ENCODE measurements around the gene MBD3.
"Not testable (repeated sequence)": the region's sequence is repeated elsewhere in the genome, so short reads cannot be mapped to it uniquely, and the experiment has no call there.

The MBD3 gene, protein sequence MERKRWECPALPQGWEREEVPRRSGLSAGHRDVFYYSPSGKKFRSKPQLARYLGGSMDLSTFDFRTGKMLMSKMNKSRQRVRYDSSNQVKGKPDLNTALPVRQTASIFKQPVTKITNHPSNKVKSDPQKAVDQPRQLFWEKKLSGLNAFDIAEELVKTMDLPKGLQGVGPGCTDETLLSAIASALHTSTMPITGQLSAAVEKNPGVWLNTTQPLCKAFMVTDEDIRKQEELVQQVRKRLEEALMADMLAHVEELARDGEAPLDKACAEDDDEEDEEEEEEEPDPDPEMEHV

DNA sequence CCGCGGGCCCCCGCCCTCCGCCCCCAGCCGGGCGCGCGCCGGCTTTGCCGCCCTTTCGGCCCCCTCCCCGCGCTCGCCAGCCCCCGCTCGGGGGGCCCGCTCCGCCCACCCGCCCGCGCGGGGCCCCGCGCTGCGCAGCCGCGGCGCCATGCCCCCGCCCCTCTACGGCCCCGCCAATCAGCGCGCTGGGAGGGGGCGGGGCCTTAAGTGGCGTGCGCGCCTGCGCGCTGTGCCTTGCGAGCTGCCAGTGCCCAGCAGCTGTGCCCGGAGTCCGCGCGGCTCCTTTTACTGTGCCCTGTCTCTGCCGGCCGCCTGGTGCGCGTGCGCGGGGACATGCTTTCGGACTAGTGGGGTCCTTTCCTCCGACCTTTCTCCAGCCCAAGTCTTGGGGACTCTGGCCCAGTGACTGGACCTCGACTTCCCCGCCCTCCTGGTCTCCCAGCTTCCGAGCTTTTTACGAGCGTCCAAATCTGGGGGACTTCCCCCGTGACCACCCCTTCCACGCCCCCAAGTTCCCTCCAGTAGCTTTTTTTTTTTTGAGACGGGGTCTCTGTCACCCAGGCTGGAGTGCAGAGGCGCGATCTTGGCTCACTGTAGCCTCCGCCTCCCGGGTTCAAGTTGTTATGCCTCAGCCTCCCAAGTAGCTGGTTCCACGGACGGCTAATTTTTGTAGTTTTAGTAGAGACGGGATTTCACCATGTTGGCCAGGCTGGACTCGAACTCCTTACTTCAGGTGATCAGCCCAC, at the start of gene MBD3:
Gene MBD3, minus strand, starts transcription at position 111 of the 746 bp plus-strand sequence. CDS start 234 bp downstream, outside the sequence.
- DNase-seq (ENCODE audit: extremely low read depth in 1 of 2, low read depth in 1 of 2), result peak; percentile 53 to 84

DNA sequence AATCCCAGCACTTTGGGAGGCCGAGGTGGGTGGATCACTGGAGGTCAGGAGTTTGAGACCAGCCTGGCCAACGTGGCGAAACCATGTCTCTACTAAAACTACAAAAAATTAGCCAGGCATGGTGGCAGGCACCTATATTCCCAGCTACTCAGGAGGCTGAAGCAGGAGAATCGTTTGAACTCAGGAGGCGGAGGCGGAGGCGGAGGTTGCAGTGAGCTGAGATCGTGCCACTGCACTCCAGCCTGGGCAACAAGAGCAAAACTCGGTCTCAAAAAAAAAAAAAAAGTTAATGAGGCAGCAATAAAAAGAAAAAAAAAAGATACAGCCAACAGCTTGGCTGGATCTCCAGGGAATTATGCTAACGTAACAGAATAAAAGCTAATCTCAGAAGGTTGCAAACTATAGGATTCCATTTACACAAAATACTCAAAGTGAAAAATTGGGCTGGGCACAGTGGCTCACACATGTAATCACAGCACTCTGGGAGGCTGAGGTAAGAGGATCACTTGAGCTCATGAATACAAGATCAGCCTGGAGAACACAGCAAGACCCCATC, 48.3 kb upstream of the MBD3 start:
- not testable (repeated sequence) for DNase-seq (ENCODE audit: extremely low read depth in 1 of 2, low read depth in 1 of 2)

GRCh38 chr19:1636325-1637236, 43.9 kb upstream of the MBD3 start:
- DNase-seq (ENCODE audit: extremely low read depth in 1 of 2, low read depth in 1 of 2), result no peak

GRCh38 chr19:1634938-1635243, 42.2 kb upstream of the MBD3 start:
- no peak for DNase-seq (ENCODE audit: extremely low read depth in 1 of 2, low read depth in 1 of 2)

DNA sequence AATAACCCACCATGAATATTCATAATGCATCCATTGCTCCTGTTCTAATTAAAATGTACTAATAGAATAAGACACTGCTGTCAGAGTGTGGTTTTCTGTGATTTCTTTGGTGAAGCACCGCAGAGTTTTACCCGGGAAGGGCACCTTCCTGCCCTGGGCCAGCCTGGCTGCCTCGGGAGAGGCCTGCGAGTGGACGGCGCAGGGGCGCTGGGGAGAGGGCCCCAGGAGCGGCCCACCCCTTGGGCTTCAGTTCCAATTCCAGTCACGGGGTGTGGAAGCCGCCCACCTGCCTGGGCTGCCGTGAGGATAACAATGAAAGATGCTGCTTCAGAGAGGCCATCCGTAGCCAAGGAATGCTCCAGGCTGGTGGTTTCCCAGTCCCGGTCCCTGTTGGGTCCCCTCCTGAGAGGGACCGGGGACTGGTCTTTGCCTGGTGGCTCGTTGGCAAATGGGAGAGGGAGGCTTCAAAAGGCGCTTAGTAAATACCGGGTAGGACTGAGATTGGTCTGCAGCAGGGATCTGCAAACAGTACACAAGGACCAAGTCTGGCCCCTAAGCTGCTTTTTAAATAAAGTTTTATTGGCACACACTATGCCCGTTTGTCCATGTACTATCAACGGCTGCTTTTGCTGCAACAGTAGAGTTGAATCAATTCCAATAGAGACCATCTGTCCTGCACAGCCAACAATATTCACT, 41.7 kb upstream of the MBD3 start:
- DNase-seq (ENCODE audit: extremely low read depth in 1 of 2, low read depth in 1 of 2), result no peak

DNA sequence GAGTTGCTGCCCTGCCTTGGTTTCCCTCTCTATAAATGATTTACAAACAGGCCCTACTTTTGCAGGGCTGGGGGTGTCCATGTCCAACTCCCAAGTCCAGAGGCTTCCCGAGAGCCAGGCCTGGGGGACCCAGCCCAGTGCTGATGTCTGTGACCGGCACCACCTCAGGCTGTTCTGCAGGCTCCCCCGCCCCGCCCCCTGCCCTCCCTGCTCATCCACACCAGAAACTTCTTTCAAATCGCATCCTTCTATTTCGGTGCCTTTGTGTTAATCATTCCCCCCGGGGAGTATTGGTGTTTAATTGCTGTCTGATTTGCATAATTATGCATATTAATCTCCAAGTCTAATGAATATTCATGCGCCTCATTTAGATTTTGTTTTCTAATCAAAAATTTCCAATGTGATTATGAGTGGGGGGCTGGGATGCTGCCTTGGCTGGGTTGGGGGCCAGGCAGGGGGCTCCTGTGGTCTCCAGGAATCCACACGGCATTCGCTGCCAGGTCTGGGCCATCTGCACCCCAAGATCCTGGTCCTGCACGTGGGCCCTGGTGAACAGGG, 40.7 kb upstream of the MBD3 start:
- no peak for DNase-seq (ENCODE audit: extremely low read depth in 1 of 2, low read depth in 1 of 2)

DNA sequence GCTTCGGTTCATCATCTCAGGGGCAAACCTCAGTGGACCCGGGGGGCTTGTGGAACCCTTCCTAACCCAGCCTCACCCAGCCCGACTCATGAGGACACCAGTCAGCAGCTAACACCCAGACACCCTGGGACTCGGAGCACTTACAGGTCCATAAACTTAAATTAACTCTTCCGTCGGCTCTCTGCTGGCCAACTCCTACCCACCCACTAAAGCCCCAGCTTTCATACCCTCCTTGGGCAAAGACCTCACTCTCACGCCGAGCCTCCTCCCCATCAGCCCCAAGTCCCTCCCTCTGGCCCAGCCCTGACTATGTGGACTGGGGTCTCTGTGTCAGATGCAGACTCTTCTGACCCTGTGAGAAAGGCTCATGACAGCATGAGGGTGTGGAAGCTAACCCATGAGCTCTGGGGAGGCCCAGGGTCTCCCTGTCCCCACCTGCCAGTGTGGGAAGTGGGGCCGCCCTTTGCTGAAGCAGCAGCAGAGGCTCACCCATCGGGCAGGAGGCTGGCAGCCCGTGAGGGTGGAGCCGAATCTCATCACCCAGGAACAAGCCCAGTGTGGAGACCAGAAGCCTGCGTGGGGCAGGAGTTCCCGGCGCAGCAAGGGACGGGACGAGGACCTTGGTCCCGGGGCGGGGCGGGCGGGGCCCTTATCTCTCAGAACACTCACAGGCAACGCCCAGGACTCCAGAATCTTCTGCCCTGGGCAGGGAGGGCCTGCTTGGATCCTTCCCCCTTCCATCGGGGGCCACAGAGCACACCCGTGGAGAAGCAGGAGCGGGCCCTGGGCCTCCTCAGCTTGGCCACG, 40.0 kb upstream of the MBD3 start:
- no peak for DNase-seq (ENCODE audit: extremely low read depth in 1 of 2, low read depth in 1 of 2)

- no peak for DNase-seq (ENCODE audit: extremely low read depth in 1 of 2, low read depth in 1 of 2)
These were observed 39.0 kb upstream of the MBD3 start for GRCh38 chr19:1631557-1632100.

DNA sequence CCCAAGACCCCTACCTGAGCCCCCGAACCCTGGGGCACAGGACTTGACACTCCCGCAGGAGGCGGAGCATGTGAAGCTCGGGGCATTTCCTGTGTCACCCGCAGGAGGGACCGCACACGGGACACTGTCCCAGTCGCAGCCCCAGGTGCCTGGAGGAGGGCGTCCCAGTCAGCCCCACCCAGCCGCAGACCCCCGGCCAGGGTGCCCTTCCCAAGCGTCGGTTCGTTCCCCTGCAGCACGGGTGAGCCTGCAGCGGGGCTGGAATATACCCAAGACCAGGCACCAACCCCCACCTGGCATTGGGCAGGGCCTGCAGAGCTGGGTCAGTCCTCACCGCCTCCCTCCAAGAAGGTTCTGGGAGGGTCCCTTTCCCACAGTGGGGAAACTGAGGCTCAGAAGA, 38.1 kb upstream of the MBD3 start:
- no peak for DNase-seq (ENCODE audit: extremely low read depth in 1 of 2, low read depth in 1 of 2)

- DNase-seq (ENCODE audit: extremely low read depth in 1 of 2, low read depth in 1 of 2), result no peak
These were observed 37.3 kb upstream of the MBD3 start for GRCh38 chr19:1630012-1630411.

DNA sequence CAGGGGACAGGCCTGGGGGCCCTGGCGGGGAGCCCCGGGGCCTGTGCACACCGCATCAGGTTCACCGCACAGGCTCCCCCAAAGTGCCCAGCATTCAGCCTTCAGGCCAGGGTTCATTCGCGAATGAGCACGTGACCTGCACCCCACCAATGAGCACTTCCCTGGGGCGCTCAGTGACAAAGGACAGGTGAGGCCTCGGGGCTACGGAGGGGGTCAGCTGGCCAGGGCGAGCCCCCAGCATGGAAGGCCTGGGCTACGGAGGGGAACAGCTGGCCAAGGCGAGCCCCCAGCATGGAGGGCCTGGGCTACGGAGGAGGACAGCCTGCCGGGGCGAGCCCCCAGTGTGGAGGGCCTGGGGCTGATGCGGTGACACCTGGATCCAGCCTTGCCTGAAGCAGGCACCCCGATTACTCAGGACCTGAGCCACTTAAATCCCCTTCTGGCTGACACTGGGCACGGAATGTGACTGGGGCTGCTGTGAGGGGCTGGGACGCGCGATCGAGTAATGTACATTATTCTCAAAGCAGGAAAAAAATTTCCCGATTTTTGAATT, 36.7 kb upstream of the MBD3 start:
- DNase-seq (ENCODE audit: extremely low read depth in 1 of 2, low read depth in 1 of 2), result no peak

DNA sequence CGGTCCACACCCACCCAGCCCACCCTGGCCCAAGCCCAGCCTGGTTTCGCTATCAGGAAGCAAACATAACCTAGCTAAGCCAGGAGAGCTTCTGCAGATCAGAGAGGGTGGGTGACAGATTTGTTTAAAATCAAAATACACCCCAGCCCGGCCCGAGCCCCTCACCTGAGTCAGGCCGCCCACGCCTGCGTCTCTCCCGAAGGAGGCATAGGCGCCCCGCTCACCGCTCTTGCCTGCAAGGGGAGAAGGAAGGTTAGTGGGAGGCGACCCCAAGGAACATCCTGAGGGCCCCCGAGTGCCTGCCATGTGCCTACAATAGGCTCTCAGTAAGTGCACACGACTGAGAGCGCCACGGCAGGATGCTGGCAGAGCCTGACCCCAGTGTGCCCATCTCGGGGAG, 34.5 kb upstream of the MBD3 start:
- DNase-seq (ENCODE audit: extremely low read depth in 1 of 2, low read depth in 1 of 2), result no peak

- DNase-seq (ENCODE audit: extremely low read depth in 1 of 2, low read depth in 1 of 2), result no peak
These were observed 33.8 kb upstream of the MBD3 start for GRCh38 chr19:1626417-1627010.

DNA sequence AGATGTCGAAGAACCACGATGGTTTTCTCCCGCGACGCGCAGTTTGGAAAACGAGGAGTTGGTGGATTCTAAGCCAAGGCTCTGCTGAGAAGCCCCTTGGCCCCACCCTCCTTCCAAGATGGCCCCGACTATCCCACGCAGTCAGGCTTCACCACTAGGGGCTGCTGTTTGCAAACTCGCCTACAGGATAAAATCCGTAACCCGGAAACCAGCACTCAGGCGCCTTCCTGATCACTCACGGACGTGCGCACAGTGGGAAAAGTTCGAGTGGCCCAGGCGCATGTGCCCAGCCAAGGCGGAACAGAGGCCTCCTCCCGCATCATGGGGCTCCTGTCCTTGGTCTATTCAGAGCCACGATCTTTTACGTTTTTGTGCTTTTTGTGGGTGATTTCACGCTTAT, 31.8 kb upstream of the MBD3 start:
- peak; percentile 20 to 35 for DNase-seq (ENCODE audit: extremely low read depth in 1 of 2, low read depth in 1 of 2)

GRCh38 chr19:1622541-1622940, 29.9 kb upstream of the MBD3 start:
- DNase-seq (ENCODE audit: extremely low read depth in 1 of 2, low read depth in 1 of 2), result no peak

DNA sequence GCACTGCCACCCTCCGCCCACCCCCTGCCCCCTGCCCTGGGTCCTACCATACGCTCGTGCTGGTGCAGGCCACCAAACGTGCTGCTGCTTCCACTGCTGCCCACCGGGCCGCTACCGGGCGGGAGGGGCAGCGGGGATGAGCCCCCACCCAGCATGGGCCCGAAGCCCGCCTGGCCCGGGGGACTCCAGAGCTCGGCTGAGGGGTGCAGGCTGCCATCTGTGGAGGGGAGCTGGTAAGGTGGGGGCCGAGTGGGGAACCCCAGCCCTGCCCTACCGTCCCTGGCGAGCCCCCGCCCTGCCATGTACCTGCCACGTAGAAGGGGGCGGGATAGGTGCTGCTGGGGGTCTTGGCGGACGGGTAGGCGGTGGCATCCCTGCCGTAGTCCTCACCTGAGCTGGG, 29.3 kb upstream of the MBD3 start:
- DNase-seq (ENCODE audit: extremely low read depth in 1 of 2, low read depth in 1 of 2), result no peak

- no peak for DNase-seq (ENCODE audit: extremely low read depth in 1 of 2, low read depth in 1 of 2)
These were observed 28.9 kb upstream of the MBD3 start for GRCh38 chr19:1621574-1621973.

DNA sequence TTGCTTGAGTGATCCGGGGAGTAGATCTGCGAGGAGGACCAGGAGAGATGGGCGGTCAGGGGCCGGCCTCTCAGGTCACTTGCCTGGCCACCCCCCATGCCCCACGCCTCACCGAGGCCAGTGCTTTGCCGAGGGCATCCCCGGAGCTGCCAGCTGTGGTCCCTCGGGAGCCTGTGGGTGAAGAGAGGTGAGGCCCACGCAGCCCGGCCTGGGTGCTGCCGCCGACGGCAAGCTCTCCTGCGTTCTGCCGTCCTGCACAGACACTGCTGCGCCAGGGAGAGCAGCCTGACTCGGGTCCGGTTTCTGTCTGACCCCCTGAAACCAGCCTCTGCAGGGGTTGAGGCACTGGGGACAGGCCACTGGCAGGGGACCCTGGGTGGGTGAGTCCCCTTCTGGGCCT, 28.4 kb upstream of the MBD3 start:
- no peak for DNase-seq (ENCODE audit: extremely low read depth in 1 of 2, low read depth in 1 of 2)

- no peak for DNase-seq (ENCODE audit: extremely low read depth in 1 of 2, low read depth in 1 of 2)
These were observed 27.8 kb upstream of the MBD3 start for GRCh38 chr19:1620502-1620901.

Measured in activated CD8-positive, alpha-beta memory T cell treated with anti-CD3 and anti-CD28 coated beads for 1 hour (primary cell).